IMR-90 (cell line): ENCODE data around the gene OR7G3. TPM values are rescaled to one million over a fixed set of nuclear protein-coding genes. Genes with fewer than 3 reads are reported as not detected.

Source experiments
- ATAC-seq: fragments of 200-7000 bp; cut with Tn5 transposase; 2 replicates; pipeline ENCODE4 v1.9.1; 2020; ENCODE audit warnings: low read depth, mild to moderate bottlenecking, moderate library complexity
- BruUV-seq: library from RNA; stranded (reverse); fragments of 400-500 nt; replicated peaks from 2 replicates; lab custom pipeline; 2021; lab: Mats Ljungman, UMichigan
- CTCF ChIA-PET: fragments of 300-600 bp; formaldehyde crosslinking; extraction: SDS; loops from one replicate; lab custom pipeline; 2021; ENCODE audit warnings: antibody characterized with exemption; lab: Yijun Ruan, JAX
- POLR2A ChIA-PET: fragments of 300-600 bp; sonication (Branson Sonifier 250); formaldehyde crosslinking; loops from one replicate; lab custom pipeline; 2022; ENCODE audit warnings: antibody characterized with exemption; ENCODE audit not compliant: unreplicated experiment; lab: Charles Lee
- DNase-seq: peaks from one replicate; pipeline ENCODE4 v3.0.0; 2013
- H2AFZ ChIP-seq: replicated peaks from 2 replicates; pipeline ENCODE3; 2013; ENCODE audit warnings: low read length, mild to moderate bottlenecking; ENCODE audit not compliant: poor library complexity
- H2AK5ac ChIP-seq: 2 replicates; pipeline ENCODE4 v1.6.1; 2013; ENCODE audit warnings: low read depth, low read length, inconsistent platforms
- H2AK9ac ChIP-seq: replicated peaks from 2 replicates; pipeline ENCODE3; 2013; ENCODE audit warnings: mild to moderate bottlenecking, low read depth, low read length, moderate library complexity; ENCODE audit not compliant: poor library complexity
- H2BK120ac ChIP-seq: 2 replicates; pipeline ENCODE4 v1.6.1; 2013; ENCODE audit warnings: low read depth, low read length, inconsistent platforms
- H2BK15ac ChIP-seq: 3 replicates; pipeline ENCODE4 v1.6.1; 2013; ENCODE audit warnings: low read depth, low read length, inconsistent platforms
- H2BK20ac ChIP-seq: 2 replicates; pipeline ENCODE4 v1.6.1; 2013; ENCODE audit warnings: low read depth, mild to moderate bottlenecking, inconsistent platforms, low read length, moderate library complexity
- H2BK5ac ChIP-seq: 2 replicates; pipeline ENCODE4 v1.6.1; 2013; ENCODE audit warnings: mild to moderate bottlenecking, low read depth, low read length, inconsistent platforms; ENCODE audit not compliant: poor library complexity, severe bottlenecking
- H3K14ac ChIP-seq: replicated peaks from 2 replicates; pipeline ENCODE4 v1.6.1; 2013; ENCODE audit warnings: low read depth, low read length, inconsistent platforms
- H3K18ac ChIP-seq: 2 replicates; pipeline ENCODE4 v1.6.1; 2013; ENCODE audit warnings: low read depth, low read length, control low read depth
- H3K23ac ChIP-seq: 2 replicates; pipeline ENCODE4 v1.6.1; 2013; ENCODE audit warnings: low read depth, low read length, inconsistent platforms
- H3K27ac ChIP-seq: 2 replicates; pipeline ENCODE4 v1.5.1; 2013; ENCODE audit warnings: mild to moderate bottlenecking, control low read depth, low read length; ENCODE audit not compliant: insufficient read depth
- H3K27me3 ChIP-seq: 2 replicates; pipeline ENCODE4 v1.6.1; 2013; ENCODE audit warnings: low read length; ENCODE audit not compliant: control insufficient read depth, insufficient read depth
- H3K36me3 ChIP-seq: 2 replicates; pipeline ENCODE4 v1.6.1; 2013; ENCODE audit warnings: low read length, mixed read lengths; ENCODE audit not compliant: control insufficient read depth, insufficient read depth
- H3K4ac ChIP-seq: 2 replicates; pipeline ENCODE4 v1.6.1; 2013; ENCODE audit warnings: low read depth, low read length, inconsistent platforms
- H3K4me1 ChIP-seq: 2 replicates; pipeline ENCODE4 v1.6.1; 2013; ENCODE audit warnings: low read length, mixed read lengths; ENCODE audit not compliant: control insufficient read depth, insufficient read depth
- H3K4me2 ChIP-seq: 2 replicates; pipeline ENCODE4 v1.6.1; 2013; ENCODE audit warnings: low read depth, mild to moderate bottlenecking, control low read depth, low read length, moderate library complexity
- H3K4me3 ChIP-seq: 2 replicates; pipeline ENCODE4 v1.5.1; 2013; ENCODE audit warnings: low read depth, mild to moderate bottlenecking, control low read depth, low read length, moderate library complexity; ENCODE audit not compliant: insufficient read depth
- H3K56ac ChIP-seq: 2 replicates; pipeline ENCODE4 v1.6.1; 2013; ENCODE audit warnings: low read length, inconsistent platforms; ENCODE audit not compliant: insufficient read depth; ENCODE audit errors: extremely low read depth
- H3K79me1 ChIP-seq, 2 experiments: 2 replicates each; pipeline ENCODE4 v1.6.1; 2013; ENCODE audit warnings: low read length in 2 of 2, inconsistent platforms in 1 of 2, low read depth in 1 of 2
- H3K9ac ChIP-seq: 2 replicates; pipeline ENCODE4 v1.6.1; 2013; ENCODE audit warnings: low read depth, low read length, control low read depth
- H3K9me1 ChIP-seq: 2 replicates; pipeline ENCODE4 v1.6.1; 2013; ENCODE audit warnings: low read length, inconsistent platforms; ENCODE audit not compliant: insufficient read depth
- H3K9me3 ChIP-seq: 2 replicates; pipeline ENCODE4 v1.6.1; 2013; ENCODE audit warnings: low read length; ENCODE audit not compliant: control insufficient read depth, insufficient read depth
- H4K20me1 ChIP-seq: 2 replicates; pipeline ENCODE4 v1.6.1; 2013; ENCODE audit warnings: low read length, inconsistent platforms; ENCODE audit not compliant: insufficient read depth
- H4K5ac ChIP-seq: 2 replicates; pipeline ENCODE4 v1.6.1; 2013; ENCODE audit warnings: mild to moderate bottlenecking, low read depth, low read length, control low read depth
- H4K8ac ChIP-seq, 2 experiments: 2 replicates each; pipeline ENCODE4 v1.6.1; 2013; ENCODE audit warnings: low read depth in 2 of 2, low read length in 2 of 2, control low read depth in 1 of 2, inconsistent platforms in 1 of 2
- H4K91ac ChIP-seq: 2 replicates; pipeline ENCODE4 v1.6.1; 2013; ENCODE audit warnings: low read depth, low read length, inconsistent platforms; ENCODE audit not compliant: insufficient read depth
- BHLHE40 ChIP-seq: fragments of 150-350 bp; IDR thresholded peaks from 2 replicates; pipeline ENCODE4 v1.6.1; 2016; ENCODE audit warnings: mild to moderate bottlenecking, low read depth, low read length
- CEBPB ChIP-seq: IDR thresholded peaks from 2 replicates; pipeline ENCODE4 v1.6.1; 2012; ENCODE audit warnings: low read depth, low read length, improper control_type of control experiment
- CHD1 ChIP-seq: IDR thresholded peaks from 2 replicates; pipeline ENCODE4 v1.6.1; 2012; ENCODE audit warnings: low read depth, low read length, improper control_type of control experiment
- CTCF ChIP-seq: conservative IDR thresholded peaks from 2 replicates; pipeline ENCODE4 v1.5.1; 2012; ENCODE audit warnings: mild to moderate bottlenecking, low read depth, low read length, improper control_type of control experiment
- ELK1 ChIP-seq: fragments of 150-350 bp; IDR thresholded peaks from 2 replicates; pipeline ENCODE4 v1.6.1; 2016; ENCODE audit warnings: low read depth, mild to moderate bottlenecking, low read length, moderate library complexity, borderline replicate concordance
- FOS ChIP-seq: fragments of 150-350 bp; IDR thresholded peaks from 2 replicates; pipeline ENCODE4 v1.6.1; 2016; ENCODE audit warnings: low read depth, low read length
- MAFK ChIP-seq: IDR thresholded peaks from 2 replicates; pipeline ENCODE4 v1.6.1; 2012; ENCODE audit warnings: low read depth, low read length, improper control_type of control experiment
- MAZ ChIP-seq: IDR thresholded peaks from 2 replicates; pipeline ENCODE4 v1.6.1; 2012; ENCODE audit warnings: low read depth, mild to moderate bottlenecking, low read length, improper control_type of control experiment, moderate library complexity, borderline replicate concordance
- MXI1 ChIP-seq: IDR thresholded peaks from 2 replicates; pipeline ENCODE4 v1.6.1; 2012; ENCODE audit warnings: low read depth, mild to moderate bottlenecking, low read length, moderate library complexity, borderline replicate concordance
- NFE2L2 ChIP-seq: fragments of 150-350 bp; IDR thresholded peaks from 2 replicates; pipeline ENCODE4 v1.6.1; 2016; ENCODE audit warnings: low read depth, mild to moderate bottlenecking, low read length
- POLR2A ChIP-seq: IDR thresholded peaks from 2 replicates; pipeline ENCODE4 v1.6.1; 2012; ENCODE audit warnings: mild to moderate bottlenecking, low read depth, low read length
- RAD21 ChIP-seq: IDR thresholded peaks from 2 replicates; pipeline ENCODE4 v1.6.1; 2012; ENCODE audit warnings: low read length, improper control_type of control experiment
- RCOR1 ChIP-seq: IDR thresholded peaks from 2 replicates; pipeline ENCODE4 v1.6.1; 2012; ENCODE audit warnings: mild to moderate bottlenecking, low read length, improper control_type of control experiment; ENCODE audit not compliant: insufficient replicate concordance
- RFX5 ChIP-seq: IDR thresholded peaks from 2 replicates; pipeline ENCODE4 v1.8.0; 2012; ENCODE audit warnings: low read depth, mild to moderate bottlenecking, low read length, moderate library complexity
- SMC3 ChIP-seq: fragments of 150-350 bp; IDR thresholded peaks from 2 replicates; pipeline ENCODE4 v1.6.1; 2016; ENCODE audit warnings: low read depth, mild to moderate bottlenecking, antibody characterized with exemption, low read length, moderate library complexity
- USF2 ChIP-seq: fragments of 150-350 bp; IDR thresholded peaks from 2 replicates; pipeline ENCODE4 v1.6.1; 2017; ENCODE audit warnings: mild to moderate bottlenecking, antibody characterized with exemption, low read length, low read depth
- WGBS, 2 experiments: methylation state at CpG; one replicate each; pipeline versions ENCODE4 v1.1.5 to v1.1.7; 2013; ENCODE audit warnings: missing lambda C conversion rate in 2 of 2; ENCODE audit not compliant: insufficient read length in 1 of 2; ENCODE audit errors: extremely low coverage in 2 of 2; 5-methylcytosine and 5-hydroxymethylcytosine counted together
- dilution Hi-C: fragments of 300-500 bp; cut with HindIII; formaldehyde crosslinking; loops from one replicate; pipeline ENCODE4 v1.14.3; 2018; ENCODE audit warnings: low sequenced_read_pairs; ENCODE audit not compliant: unreplicated experiment
- in situ Hi-C: fragments of 300-500 bp; cut with MboI; formaldehyde crosslinking; loops from 3 replicates; pipeline ENCODE4 v1.14.3; 2019; ENCODE audit warnings: low sequenced_read_pairs, inconsistent platforms, mixed read lengths
- intact Hi-C: fragments of 100-400 bp; cut with micrococcal nuclease; formaldehyde crosslinking; loops from 2 replicates; pipeline ENCODE4 v1.10.0; 2022
- polyA plus RNA-seq, 3 experiments: library from polyadenylated mRNA; depleted of rRNA; stranded (reverse); fragments of >200 nt; gene quantifications; 2 replicates each; pipeline ENCODE4 v1.2.3, GENCODE V29; 2012; ENCODE audit warnings: low replicate concordance in 1 of 3
- total RNA-seq: library from RNA; depleted of rRNA; stranded (reverse); fragments of >200 nt; gene quantifications from 2 replicates; pipeline ENCODE4 v1.2.3, GENCODE V29; 2012

The OR7G3 gene
- total and polyA plus RNA-seq, 2 of the 4 experiments (the other 2 are of a cell fraction) = not detected

- Histone ChIP-seq H3K18ac (no peak overlapping the region), H2BK15ac (no peak overlapping the region), H3K14ac (no peak overlapping the region), H3K56ac (no peak overlapping the region), H2AK9ac (no peak overlapping the region), H3K36me3 (peaks cover 22% of the 10 kb centered on the region), H3K79me1 (peaks cover 12 to 13% of the 10 kb centered on the region in 2 experiments), H3K4ac (no peak overlapping the region), H3K23ac (no peak overlapping the region), H2AK5ac (no peak overlapping the region), H3K4me2 (no peak overlapping the region), H3K9me1 (no peaks in the 10 kb centered on the region), H3K9me3 (peaks cover 39% of the 10 kb centered on the region), H3K27me3 (no peaks in the 10 kb centered on the region), H2BK5ac (no peak overlapping the region), H3K9ac (no peak overlapping the region), H4K91ac (no peak overlapping the region), H2BK120ac (no peak overlapping the region), H3K4me3 (no peak overlapping the region), H3K27ac (no peak overlapping the region), H4K20me1 (peaks cover 21% of the 10 kb centered on the region), H2AFZ (no peak overlapping the region), H4K5ac (no peak overlapping the region), H2BK20ac (no peak overlapping the region), H3K4me1 (no peaks in the 10 kb centered on the region), H4K8ac (no peak overlapping the region)
- no TSS peak for BruUV-seq
- in situ Hi-C loops (loop anchor here (25.0 kb wide), 1 partner anchor 915 kb away; no protein-coding TSS in a partner anchor), intact Hi-C loops (no loop called here), dilution Hi-C loops (no loop called here)
- ATAC-seq (no peak), DNase-seq (no peak)
- no CpG with 5 or more reads among the region's 1 CpG for WGBS, 2 experiments
- CTCF ChIA-PET = no interaction called here
- POLR2A ChIA-PET = interaction anchor here (0.6 kb wide), 1 partner anchor 825 kb away, joined by 3 read pairs; the partner anchor contains the start of gene RPS28
- TF ChIP-seq RAD21 (no peak), BHLHE40 (no peak), USF2 (no peak), MAFK (no peak), CHD1 (no peak), NFE2L2 (no peak), FOS (no peak), ELK1 (no peak), RFX5 (no peak), POLR2A (no peak), MXI1 (no peak), SMC3 (no peak), MAZ (no peak), RCOR1 (no peak), CEBPB (no peak), CTCF (no peak)
Measured at GRCh38 chr19:9146882-9147281, 20.1 kb upstream of the OR7G3 start.
